HEK293 (cell line): ENCODE results near the gene CEP68.

ENCODE experiments used
- FEZF1 ChIP-seq: fragments of 450-650 bp; formaldehyde crosslinking; IDR thresholded peaks from 2 replicates; pipeline ENCODE4 v1.5.1; 2016; ENCODE audit warnings: missing biosample characterization, missing genetic modification characterization
- GLIS1 ChIP-seq: fragments of 450-650 bp; formaldehyde crosslinking; IDR thresholded peaks from 2 replicates; pipeline ENCODE4 v1.5.1; 2016; ENCODE audit warnings: missing biosample characterization, missing genetic modification characterization
- KLF16 ChIP-seq: fragments of 450-650 bp; formaldehyde crosslinking; IDR thresholded peaks from 2 replicates; pipeline ENCODE4 v1.5.1; 2017; ENCODE audit warnings: missing biosample characterization, missing genetic modification characterization
- KLF7 ChIP-seq: fragments of 450-650 bp; formaldehyde crosslinking; IDR thresholded peaks from 2 replicates; pipeline ENCODE4 v1.5.1; 2016; ENCODE audit warnings: missing biosample characterization, missing genetic modification characterization, borderline replicate concordance
- OSR2 ChIP-seq: fragments of 450-650 bp; formaldehyde crosslinking; IDR thresholded peaks from 2 replicates; pipeline ENCODE4 v1.5.1; 2016; ENCODE audit warnings: missing biosample characterization, missing genetic modification characterization
- SCRT1 ChIP-seq: fragments of 450-650 bp; formaldehyde crosslinking; IDR thresholded peaks from 2 replicates; pipeline ENCODE4 v1.5.1; 2016; ENCODE audit warnings: missing biosample characterization, missing genetic modification characterization, borderline replicate concordance
- SP2 ChIP-seq: fragments of 450-650 bp; formaldehyde crosslinking; IDR thresholded peaks from 2 replicates; pipeline ENCODE4 v1.5.1; 2016; ENCODE audit warnings: missing biosample characterization, missing genetic modification characterization
- SP7 ChIP-seq: fragments of 450-650 bp; formaldehyde crosslinking; IDR thresholded peaks from 2 replicates; pipeline ENCODE4 v1.5.1; 2016; ENCODE audit warnings: missing biosample characterization, missing genetic modification characterization
- ZEB2 ChIP-seq: fragments of 450-650 bp; formaldehyde crosslinking; IDR thresholded peaks from 2 replicates; pipeline ENCODE4 v1.5.1; 2016; ENCODE audit warnings: missing biosample characterization, missing genetic modification characterization
- ZNF140 ChIP-seq: fragments of 450-650 bp; formaldehyde crosslinking; IDR thresholded peaks from 2 replicates; pipeline ENCODE4 v1.5.1; 2016; ENCODE audit warnings: missing biosample characterization, missing genetic modification characterization
- ZNF174 ChIP-seq: fragments of 450-650 bp; formaldehyde crosslinking; IDR thresholded peaks from 2 replicates; pipeline ENCODE4 v1.5.0; 2017; ENCODE audit warnings: missing biosample characterization, mild to moderate bottlenecking, missing genetic modification characterization
- ZNF266 ChIP-seq: fragments of 450-650 bp; formaldehyde crosslinking; IDR thresholded peaks from 2 replicates; pipeline ENCODE4 v1.5.1; 2016; ENCODE audit warnings: missing biosample characterization, missing genetic modification characterization, low read depth
- ZNF335 ChIP-seq: fragments of 450-650 bp; formaldehyde crosslinking; conservative IDR thresholded peaks from 2 replicates; pipeline ENCODE4 v1.5.1; 2016; ENCODE audit warnings: missing biosample characterization, missing genetic modification characterization
- ZNF530 ChIP-seq: fragments of 450-650 bp; formaldehyde crosslinking; IDR thresholded peaks from 2 replicates; pipeline ENCODE4 v1.5.1; 2016; ENCODE audit warnings: low read depth, missing biosample characterization, missing genetic modification characterization
- ZNF558 ChIP-seq: fragments of 450-650 bp; formaldehyde crosslinking; IDR thresholded peaks from 2 replicates; pipeline ENCODE4 v1.5.1; 2016; ENCODE audit warnings: missing biosample characterization, missing genetic modification characterization
- ZNF629 ChIP-seq: fragments of 450-650 bp; formaldehyde crosslinking; IDR thresholded peaks from 2 replicates; pipeline ENCODE4 v1.5.1; 2017; ENCODE audit warnings: missing biosample characterization, missing genetic modification characterization
- ZNF704 ChIP-seq: fragments of 450-650 bp; formaldehyde crosslinking; IDR thresholded peaks from 2 replicates; pipeline ENCODE4 v1.5.1; 2016; ENCODE audit warnings: missing biosample characterization, missing genetic modification characterization
- ZNF837 ChIP-seq: fragments of 450-650 bp; formaldehyde crosslinking; IDR thresholded peaks from 2 replicates; pipeline ENCODE4 v1.5.1; 2016; ENCODE audit warnings: missing biosample characterization, missing genetic modification characterization
- TF ChIP-seq, protein P1 (sequence below): fragments of 450-650 bp; formaldehyde crosslinking; IDR thresholded peaks from 2 replicates; pipeline ENCODE4 v1.5.1; 2016; ENCODE audit warnings: missing biosample characterization, missing genetic modification characterization, borderline replicate concordance
- TF ChIP-seq, protein P2 (sequence below): fragments of 450-650 bp; IDR thresholded peaks from 2 replicates; pipeline ENCODE4 v1.5.1; 2018; ENCODE audit warnings: missing biosample characterization, mild to moderate bottlenecking, missing genetic modification characterization
- TF ChIP-seq, protein P3 (sequence below): fragments of 450-650 bp; formaldehyde crosslinking; IDR thresholded peaks from 2 replicates; pipeline ENCODE4 v1.5.1; 2016; ENCODE audit warnings: missing biosample characterization, missing genetic modification characterization
- TF ChIP-seq, protein P4 (sequence below): fragments of 450-650 bp; formaldehyde crosslinking; IDR thresholded peaks from 2 replicates; pipeline ENCODE4 v1.5.1; 2016; ENCODE audit warnings: missing biosample characterization, missing genetic modification characterization, low read depth
- TF ChIP-seq, protein P5 (sequence below): fragments of 450-650 bp; formaldehyde crosslinking; IDR thresholded peaks from 2 replicates; pipeline ENCODE4 v1.5.1; 2016; ENCODE audit warnings: missing biosample characterization, missing genetic modification characterization

Gene CEP68

GRCh38 chr2:65049010-65049639, 7.1 kb upstream of the CEP68 start (continued):
- TF ChIP-seq, protein P1, sequence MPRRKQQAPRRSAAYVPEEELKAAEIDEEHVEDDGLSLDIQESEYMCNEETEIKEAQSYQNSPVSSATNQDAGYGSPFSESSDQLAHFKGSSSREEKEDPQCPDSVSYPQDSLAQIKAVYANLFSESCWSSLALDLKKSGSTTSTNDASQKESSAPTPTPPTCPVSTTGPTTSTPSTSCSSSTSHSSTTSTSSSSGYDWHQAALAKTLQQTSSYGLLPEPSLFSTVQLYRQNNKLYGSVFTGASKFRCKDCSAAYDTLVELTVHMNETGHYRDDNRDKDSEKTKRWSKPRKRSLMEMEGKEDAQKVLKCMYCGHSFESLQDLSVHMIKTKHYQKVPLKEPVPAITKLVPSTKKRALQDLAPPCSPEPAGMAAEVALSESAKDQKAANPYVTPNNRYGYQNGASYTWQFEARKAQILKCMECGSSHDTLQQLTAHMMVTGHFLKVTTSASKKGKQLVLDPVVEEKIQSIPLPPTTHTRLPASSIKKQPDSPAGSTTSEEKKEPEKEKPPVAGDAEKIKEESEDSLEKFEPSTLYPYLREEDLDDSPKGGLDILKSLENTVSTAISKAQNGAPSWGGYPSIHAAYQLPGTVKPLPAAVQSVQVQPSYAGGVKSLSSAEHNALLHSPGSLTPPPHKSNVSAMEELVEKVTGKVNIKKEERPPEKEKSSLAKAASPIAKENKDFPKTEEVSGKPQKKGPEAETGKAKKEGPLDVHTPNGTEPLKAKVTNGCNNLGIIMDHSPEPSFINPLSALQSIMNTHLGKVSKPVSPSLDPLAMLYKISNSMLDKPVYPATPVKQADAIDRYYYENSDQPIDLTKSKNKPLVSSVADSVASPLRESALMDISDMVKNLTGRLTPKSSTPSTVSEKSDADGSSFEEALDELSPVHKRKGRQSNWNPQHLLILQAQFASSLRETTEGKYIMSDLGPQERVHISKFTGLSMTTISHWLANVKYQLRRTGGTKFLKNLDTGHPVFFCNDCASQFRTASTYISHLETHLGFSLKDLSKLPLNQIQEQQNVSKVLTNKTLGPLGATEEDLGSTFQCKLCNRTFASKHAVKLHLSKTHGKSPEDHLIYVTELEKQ: no peak
- peak; percentile 85 for TF ChIP-seq FEZF1 (tag by site-specific recombination)
- peak; percentile 67; the same call in 1 of the 2 replicates for TF ChIP-seq ZEB2
- no peak for TF ChIP-seq ZNF704 (tag by site-specific recombination)
- TF ChIP-seq ZNF530 (tag by site-specific recombination): no peak
- TF ChIP-seq, protein P2, sequence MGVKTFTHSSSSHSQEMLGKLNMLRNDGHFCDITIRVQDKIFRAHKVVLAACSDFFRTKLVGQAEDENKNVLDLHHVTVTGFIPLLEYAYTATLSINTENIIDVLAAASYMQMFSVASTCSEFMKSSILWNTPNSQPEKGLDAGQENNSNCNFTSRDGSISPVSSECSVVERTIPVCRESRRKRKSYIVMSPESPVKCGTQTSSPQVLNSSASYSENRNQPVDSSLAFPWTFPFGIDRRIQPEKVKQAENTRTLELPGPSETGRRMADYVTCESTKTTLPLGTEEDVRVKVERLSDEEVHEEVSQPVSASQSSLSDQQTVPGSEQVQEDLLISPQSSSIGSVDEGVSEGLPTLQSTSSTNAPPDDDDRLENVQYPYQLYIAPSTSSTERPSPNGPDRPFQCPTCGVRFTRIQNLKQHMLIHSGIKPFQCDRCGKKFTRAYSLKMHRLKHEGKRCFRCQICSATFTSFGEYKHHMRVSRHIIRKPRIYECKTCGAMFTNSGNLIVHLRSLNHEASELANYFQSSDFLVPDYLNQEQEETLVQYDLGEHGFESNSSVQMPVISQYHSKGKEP (tag by site-specific recombination): 0 out of 2 replicates have a peak, but pooled peaks have one; percentile 10
- TF ChIP-seq, protein P3, sequence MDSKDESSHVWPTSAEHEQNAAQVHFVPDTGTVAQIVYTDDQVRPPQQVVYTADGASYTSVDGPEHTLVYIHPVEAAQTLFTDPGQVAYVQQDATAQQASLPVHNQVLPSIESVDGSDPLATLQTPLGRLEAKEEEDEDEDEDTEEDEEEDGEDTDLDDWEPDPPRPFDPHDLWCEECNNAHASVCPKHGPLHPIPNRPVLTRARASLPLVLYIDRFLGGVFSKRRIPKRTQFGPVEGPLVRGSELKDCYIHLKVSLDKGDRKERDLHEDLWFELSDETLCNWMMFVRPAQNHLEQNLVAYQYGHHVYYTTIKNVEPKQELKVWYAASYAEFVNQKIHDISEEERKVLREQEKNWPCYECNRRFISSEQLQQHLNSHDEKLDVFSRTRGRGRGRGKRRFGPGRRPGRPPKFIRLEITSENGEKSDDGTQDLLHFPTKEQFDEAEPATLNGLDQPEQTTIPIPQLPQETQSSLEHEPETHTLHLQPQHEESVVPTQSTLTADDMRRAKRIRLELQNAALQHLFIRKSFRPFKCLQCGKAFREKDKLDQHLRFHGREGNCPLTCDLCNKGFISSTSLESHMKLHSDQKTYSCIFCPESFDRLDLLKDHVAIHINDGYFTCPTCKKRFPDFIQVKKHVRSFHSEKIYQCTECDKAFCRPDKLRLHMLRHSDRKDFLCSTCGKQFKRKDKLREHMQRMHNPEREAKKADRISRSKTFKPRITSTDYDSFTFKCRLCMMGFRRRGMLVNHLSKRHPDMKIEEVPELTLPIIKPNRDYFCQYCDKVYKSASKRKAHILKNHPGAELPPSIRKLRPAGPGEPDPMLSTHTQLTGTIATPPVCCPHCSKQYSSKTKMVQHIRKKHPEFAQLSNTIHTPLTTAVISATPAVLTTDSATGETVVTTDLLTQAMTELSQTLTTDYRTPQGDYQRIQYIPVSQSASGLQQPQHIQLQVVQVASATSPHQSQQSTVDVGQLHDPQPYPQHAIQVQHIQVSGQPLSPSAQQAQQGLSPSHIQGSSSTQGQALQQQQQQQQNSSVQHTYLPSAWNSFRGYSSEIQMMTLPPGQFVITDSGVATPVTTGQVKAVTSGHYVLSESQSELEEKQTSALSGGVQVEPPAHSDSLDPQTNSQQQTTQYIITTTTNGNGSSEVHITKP: peak; percentile 95
- no peak for TF ChIP-seq OSR2 (tag by site-specific recombination)
- TF ChIP-seq ZNF266 (tag by site-specific recombination): no peak
- no peak for TF ChIP-seq ZNF174 (tag by site-specific recombination)
- TF ChIP-seq ZNF558 (tag by site-specific recombination): peak; percentile 53; the same call in 1 of the 2 replicates
- TF ChIP-seq KLF7 (tag by site-specific recombination): no peak
- TF ChIP-seq, protein P4, sequence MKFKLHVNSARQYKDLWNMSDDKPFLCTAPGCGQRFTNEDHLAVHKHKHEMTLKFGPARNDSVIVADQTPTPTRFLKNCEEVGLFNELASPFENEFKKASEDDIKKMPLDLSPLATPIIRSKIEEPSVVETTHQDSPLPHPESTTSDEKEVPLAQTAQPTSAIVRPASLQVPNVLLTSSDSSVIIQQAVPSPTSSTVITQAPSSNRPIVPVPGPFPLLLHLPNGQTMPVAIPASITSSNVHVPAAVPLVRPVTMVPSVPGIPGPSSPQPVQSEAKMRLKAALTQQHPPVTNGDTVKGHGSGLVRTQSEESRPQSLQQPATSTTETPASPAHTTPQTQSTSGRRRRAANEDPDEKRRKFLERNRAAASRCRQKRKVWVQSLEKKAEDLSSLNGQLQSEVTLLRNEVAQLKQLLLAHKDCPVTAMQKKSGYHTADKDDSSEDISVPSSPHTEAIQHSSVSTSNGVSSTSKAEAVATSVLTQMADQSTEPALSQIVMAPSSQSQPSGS (tag by site-specific recombination): peak; percentile 93
- peak; percentile 95 for TF ChIP-seq ZNF629 (tag by site-specific recombination)
- peak; percentile 86 for TF ChIP-seq SCRT1 (tag by site-specific recombination)
- TF ChIP-seq ZNF335 (tag by site-specific recombination): peak; percentile 29; the same call in 1 of the 2 replicates
- TF ChIP-seq SP7 (tag by site-specific recombination): no peak
- no peak for TF ChIP-seq ZNF837 (tag by site-specific recombination)
- TF ChIP-seq ZNF140 (tag by site-specific recombination): no peak
- peak; percentile 26 for TF ChIP-seq SP2 (tag by site-specific recombination)
- peak; percentile 7; the same call in 1 of the 2 replicates for TF ChIP-seq KLF16 (tag by site-specific recombination)
- TF ChIP-seq GLIS1 (tag by site-specific recombination): peak; percentile 56
- TF ChIP-seq, protein P5, sequence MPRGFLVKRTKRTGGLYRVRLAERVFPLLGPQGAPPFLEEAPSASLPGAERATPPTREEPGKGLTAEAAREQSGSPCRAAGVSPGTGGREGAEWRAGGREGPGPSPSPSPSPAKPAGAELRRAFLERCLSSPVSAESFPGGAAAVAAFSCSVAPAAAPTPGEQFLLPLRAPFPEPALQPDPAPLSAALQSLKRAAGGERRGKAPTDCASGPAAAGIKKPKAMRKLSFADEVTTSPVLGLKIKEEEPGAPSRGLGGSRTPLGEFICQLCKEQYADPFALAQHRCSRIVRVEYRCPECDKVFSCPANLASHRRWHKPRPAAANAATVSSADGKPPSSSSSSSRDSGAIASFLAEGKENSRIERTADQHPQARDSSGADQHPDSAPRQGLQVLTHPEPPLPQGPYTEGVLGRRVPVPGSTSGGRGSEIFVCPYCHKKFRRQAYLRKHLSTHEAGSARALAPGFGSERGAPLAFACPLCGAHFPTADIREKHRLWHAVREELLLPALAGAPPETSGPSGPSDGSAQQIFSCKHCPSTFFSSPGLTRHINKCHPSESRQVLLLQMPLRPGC: no peak
